Panc1 (cell line): ENCODE measurements around the gene MEF2A.

Experiments
- POLR2AphosphoS5 ChIP-seq: IDR thresholded peaks from 2 replicates; pipeline ENCODE4 v1.6.1; 2012; ENCODE audit warnings: mild to moderate bottlenecking, low read depth, low read length, moderate library complexity
- TCF7L2 ChIP-seq: IDR thresholded peaks from 2 replicates; pipeline ENCODE4 v1.6.1; 2011; ENCODE audit warnings: mild to moderate bottlenecking, low read depth, low read length, inconsistent platforms
- TF ChIP-seq, protein P1 (sequence below): fragments of 450-650 bp; IDR thresholded peaks from 2 replicates; pipeline ENCODE4 v1.5.1; 2017; ENCODE audit warnings: mild to moderate bottlenecking

DNA sequence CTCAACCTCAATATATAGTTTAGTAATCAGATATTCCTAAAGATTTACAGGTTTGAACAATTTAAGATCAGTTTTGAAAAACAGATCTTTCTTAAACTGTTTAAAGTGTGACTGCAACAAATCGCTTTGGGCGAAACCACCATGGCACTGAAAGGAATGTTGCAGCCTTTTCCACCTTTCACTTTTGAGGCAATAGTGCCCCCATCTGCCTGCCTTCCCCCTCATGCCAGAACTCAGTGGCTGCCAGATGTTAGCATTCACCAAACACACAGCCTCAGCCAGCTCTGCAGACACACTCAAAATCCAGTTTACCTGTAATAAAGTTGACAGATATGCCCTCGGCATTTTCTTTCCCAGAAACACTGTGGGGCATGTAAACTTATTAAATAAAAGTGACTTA, 164.1 kb downstream of the MEF2A start:
- TF ChIP-seq, protein P1, sequence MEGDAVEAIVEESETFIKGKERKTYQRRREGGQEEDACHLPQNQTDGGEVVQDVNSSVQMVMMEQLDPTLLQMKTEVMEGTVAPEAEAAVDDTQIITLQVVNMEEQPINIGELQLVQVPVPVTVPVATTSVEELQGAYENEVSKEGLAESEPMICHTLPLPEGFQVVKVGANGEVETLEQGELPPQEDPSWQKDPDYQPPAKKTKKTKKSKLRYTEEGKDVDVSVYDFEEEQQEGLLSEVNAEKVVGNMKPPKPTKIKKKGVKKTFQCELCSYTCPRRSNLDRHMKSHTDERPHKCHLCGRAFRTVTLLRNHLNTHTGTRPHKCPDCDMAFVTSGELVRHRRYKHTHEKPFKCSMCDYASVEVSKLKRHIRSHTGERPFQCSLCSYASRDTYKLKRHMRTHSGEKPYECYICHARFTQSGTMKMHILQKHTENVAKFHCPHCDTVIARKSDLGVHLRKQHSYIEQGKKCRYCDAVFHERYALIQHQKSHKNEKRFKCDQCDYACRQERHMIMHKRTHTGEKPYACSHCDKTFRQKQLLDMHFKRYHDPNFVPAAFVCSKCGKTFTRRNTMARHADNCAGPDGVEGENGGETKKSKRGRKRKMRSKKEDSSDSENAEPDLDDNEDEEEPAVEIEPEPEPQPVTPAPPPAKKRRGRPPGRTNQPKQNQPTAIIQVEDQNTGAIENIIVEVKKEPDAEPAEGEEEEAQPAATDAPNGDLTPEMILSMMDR, result no peak; the same call in 1 of the 2 replicates
- TF ChIP-seq POLR2AphosphoS5 (no peak), TCF7L2 (no peak)
